Naive thymus-derived CD4-positive, alpha-beta T cell (primary cell): ENCODE data around the gene CCND3. TPM values are rescaled to one million over a fixed set of nuclear protein-coding genes. Genes with fewer than 3 reads are reported as not detected.
A peak's percentile ranks its signal among the peaks of the same experiment; 100 is the strongest.

Source experiments
- ATAC-seq: fragments of 150-1000 bp; cut with Tn5 transposase; 2 replicates; pipeline ENCODE4 v1.10.0; 2021; ENCODE audit warnings: mild to moderate bottlenecking, moderate library complexity
- CTCF ChIA-PET: fragments of 350-600 bp; sonication (Branson Sonifier 250); formaldehyde crosslinking; loops from one replicate; lab custom pipeline; 2021; ENCODE audit warnings: antibody characterized with exemption; lab: Charles Lee
- POLR2A ChIA-PET: fragments of 350-600 bp; sonication (Branson Sonifier 250); formaldehyde crosslinking; loops from one replicate; lab custom pipeline; 2021; ENCODE audit warnings: antibody characterized with exemption, inconsistent platforms; lab: Charles Lee
- DNase-seq, 9 donors: peaks; one replicate each; pipeline versions ENCODE4 v3.0.0 to v3.0.0-alpha.2; 2020 to 2022; ENCODE audit warnings: mixed read lengths in 1 of 9
- H3K27ac ChIP-seq: one replicate; pipeline ENCODE4 v1.7.0; 2013; ENCODE audit warnings: mild to moderate bottlenecking, low read depth, low read length, moderate library complexity
- H3K27me3 ChIP-seq, 2 donors: one replicate each; pipeline ENCODE4 v1.7.0; 2013; ENCODE audit warnings: low read length in 2 of 2, mild to moderate bottlenecking in 2 of 2, moderate library complexity in 2 of 2; ENCODE audit not compliant: control insufficient read depth in 2 of 2, insufficient read depth in 2 of 2
- H3K36me3 ChIP-seq, 3 experiments: 1 replicate in 2 of 3; 2 replicates in 1 of 3; pipeline ENCODE4 v1.7.0; 2013; ENCODE audit warnings: low read length in 3 of 3, mild to moderate bottlenecking in 3 of 3, moderate library complexity in 1 of 3; ENCODE audit not compliant: insufficient read depth in 3 of 3, control insufficient read depth in 2 of 3
- H3K4me1 ChIP-seq, 2 donors: one replicate each; pipeline ENCODE4 v1.7.0; 2013; ENCODE audit warnings: low read length in 2 of 2, mild to moderate bottlenecking in 2 of 2, moderate library complexity in 1 of 2; ENCODE audit not compliant: control insufficient read depth in 2 of 2, insufficient read depth in 2 of 2
- H3K4me3 ChIP-seq: 2 replicates; pipeline ENCODE4 v1.7.0; 2013; ENCODE audit warnings: mild to moderate bottlenecking, low read length
- H3K9me3 ChIP-seq, 3 experiments: 1 replicate in 2 of 3; 2 replicates in 1 of 3; pipeline ENCODE4 v1.7.0; 2013; ENCODE audit warnings: low read length in 3 of 3; ENCODE audit not compliant: control insufficient read depth in 2 of 3
- H3K27ac Mint-ChIP-seq, 9 donors: one replicate each; pipeline ENCODE4 v1.8.0; 2020 to 2022; ENCODE audit warnings: mixed read lengths in 9 of 9, mild to moderate bottlenecking in 8 of 9, moderate library complexity in 5 of 9, inconsistent platforms in 2 of 9
- H3K27me3 Mint-ChIP-seq, 5 donors: one replicate each; pipeline ENCODE4 v1.8.0; 2021 to 2022; ENCODE audit warnings: mixed read lengths in 5 of 5, mild to moderate bottlenecking in 1 of 5
- H3K36me3 Mint-ChIP-seq, 5 donors: one replicate each; pipeline ENCODE4 v1.8.0; 2020 to 2022; ENCODE audit warnings: mixed read lengths in 5 of 5, mild to moderate bottlenecking in 3 of 5, inconsistent platforms in 1 of 5
- H3K4me1 Mint-ChIP-seq, 7 donors: one replicate each; pipeline ENCODE4 v1.8.0; 2020 to 2022; ENCODE audit warnings: mixed read lengths in 7 of 7, mild to moderate bottlenecking in 3 of 7, inconsistent platforms in 1 of 7
- H3K4me3 Mint-ChIP-seq, 10 donors: one replicate each; pipeline ENCODE4 v1.8.0; 2020 to 2022; ENCODE audit warnings: mild to moderate bottlenecking in 10 of 10, mixed read lengths in 10 of 10, moderate library complexity in 6 of 10, inconsistent platforms in 2 of 10
- H3K9me3 Mint-ChIP-seq, 11 donors: one replicate each; pipeline ENCODE4 v1.8.0; 2020 to 2022; ENCODE audit warnings: mixed read lengths in 11 of 11, mild to moderate bottlenecking in 4 of 11, inconsistent platforms in 1 of 11, moderate library complexity in 1 of 11
- intact Hi-C, 2 donors: fragments of 100-400 bp; cut with micrococcal nuclease; formaldehyde crosslinking; loops; one replicate each; pipeline ENCODE4 v1.15.1; 2023
- polyA plus RNA-seq, 2 donors: library from polyadenylated mRNA; unstranded; fragments of 300-500 nt; fragmentation: Illumina TruSeq; gene quantifications; one replicate each; pipeline ENCODE4 v1.2.3, GENCODE V29; 2021
- total RNA-seq, 6 experiments: library from RNA in 5 of 6; stranded (reverse) in 5 of 6; gene quantifications; 1 replicate in 5 of 6; 2 replicates in 1 of 6; pipeline ENCODE4 v1.2.3 and lab custom pipeline; 2021 to 2026

Gene CCND3
- total and polyA plus RNA-seq, 7 experiments from 2014 or later, result 285 to 764 (median 343) TPM

DNA sequence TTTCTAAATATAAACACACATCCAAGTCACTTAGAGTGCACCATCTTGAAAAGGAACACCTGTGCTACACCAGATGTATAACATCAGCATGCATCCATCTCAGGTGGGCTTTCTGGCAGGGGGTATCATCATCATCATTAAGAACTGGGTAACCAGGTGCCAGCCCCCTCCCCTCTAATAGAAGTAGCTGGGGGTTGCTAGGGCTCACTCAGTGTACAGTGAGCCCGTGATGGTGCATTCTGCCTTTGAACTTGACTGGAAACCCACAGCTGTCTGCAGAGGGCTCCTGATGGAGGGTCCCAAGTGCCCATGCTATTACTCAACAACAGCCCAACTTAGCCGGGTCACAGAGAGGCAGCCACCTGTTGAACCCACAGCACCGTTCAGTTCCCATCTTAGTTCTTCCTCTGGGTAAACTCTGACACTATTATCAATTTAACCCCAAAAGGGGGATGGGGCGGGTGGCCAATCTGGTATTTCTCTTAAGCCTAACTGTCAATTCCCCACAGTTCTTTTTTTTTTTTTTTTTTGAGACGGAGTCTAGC is 32.7 kb upstream of the CCND3 start:
- POLR2A ChIA-PET, result no interaction called here
- Histone ChIP-seq H3K4me3 (no peak overlapping the region), H3K27ac (no peak overlapping the region), H3K36me3 (peaks cover 0 to 16% (median 0%) of the 10 kb centered on the region in 3 experiments), H3K9me3 (no peaks in the 10 kb centered on the region), H3K4me1 (peaks cover 21 to 58% of the 10 kb centered on the region in 2 donors), H3K27me3 (no peaks in the 10 kb centered on the region)
- ATAC-seq (no peak), DNase-seq (no peak)
- Mint-ChIP-seq H3K27me3 (no peaks in the 10 kb centered on the region), H3K27ac (peak overlapping the region in 5 of 9 donors; percentile 43 to 88 (median 55)), H3K4me1 (peaks cover 48 to 90% (median 69%) of the 10 kb centered on the region in 7 donors), H3K4me3 (peak overlapping the region in 3 of 10 donors; percentile 39 to 63 (median 40)), H3K9me3 (peaks cover 0 to 3% (median 0%) of the 10 kb centered on the region in 11 donors), H3K36me3 (peaks cover 0 to 40% (median 13%) of the 10 kb centered on the region in 5 donors)
- CTCF ChIA-PET, result interaction anchor here (0.7 kb wide), 1 partner anchor 71 kb away, joined by 3 read pairs; no protein-coding TSS in a partner anchor
- intact Hi-C loops, result loop anchor here in 1 of 2 donors (5.0 kb wide), 1 partner anchor 37 kb away; no protein-coding TSS in a partner anchor

GRCh38 chr6:41972826-41973225 is 31.2 kb upstream of the CCND3 start:
- Mint-ChIP-seq H3K36me3 (peaks cover 0 to 37% (median 13%) of the 10 kb centered on the region in 5 donors), H3K4me3 (peak overlapping the region in 5 of 10 donors; percentile 14 to 54 (median 38)), H3K27me3 (no peaks in the 10 kb centered on the region), H3K27ac (peak overlapping the region in 8 of 9 donors; percentile 38 to 88 (median 74)), H3K9me3 (peaks cover 0 to 3% (median 0%) of the 10 kb centered on the region in 11 donors), H3K4me1 (peaks cover 46 to 98% (median 70%) of the 10 kb centered on the region in 7 donors)
- no peaks in the 10 kb centered on the region for H3K9me3 ChIP-seq
- H3K4me1 ChIP-seq, result peaks cover 25 to 51% of the 10 kb centered on the region in 2 donors
- peaks cover 0 to 16% (median 0%) of the 10 kb centered on the region in 3 experiments for H3K36me3 ChIP-seq
- no peak for ATAC-seq
- H3K27me3 ChIP-seq, result no peaks in the 10 kb centered on the region
- ChIA-PET CTCF (no interaction called here), POLR2A (interaction anchor here (1.1 kb wide), 1 partner anchor 15 kb away, joined by 3 read pairs; no protein-coding TSS in a partner anchor)
- intact Hi-C loops, result loop anchor here in 1 of 2 donors (5.0 kb wide), 1 partner anchor 36 kb away; no protein-coding TSS in a partner anchor
- no peak for DNase-seq
- H3K27ac ChIP-seq, result no peak overlapping the region
- no peak overlapping the region for H3K4me3 ChIP-seq

- Mint-ChIP-seq H3K4me1 (peaks cover 35 to 98% (median 77%) of the 10 kb centered on the region in 7 donors), H3K27me3 (no peaks in the 10 kb centered on the region), H3K4me3 (peak overlapping the region; percentile 38 to 81 (median 61)), H3K36me3 (peaks cover 0 to 36% (median 6%) of the 10 kb centered on the region in 5 donors), H3K27ac (peak overlapping the region; percentile 61 to 94 (median 76)), H3K9me3 (peaks cover 0 to 3% (median 0%) of the 10 kb centered on the region in 11 donors)
- peaks cover 0 to 19% (median 4%) of the 10 kb centered on the region in 3 experiments for H3K36me3 ChIP-seq
- CTCF ChIA-PET, result no interaction called here
- H3K4me3 ChIP-seq, result no peak overlapping the region
- H3K27me3 ChIP-seq, result no peaks in the 10 kb centered on the region
- DNase-seq (peak in 1 of 9 donors; percentile 44), ATAC-seq (peak; percentile 93)
- H3K9me3 ChIP-seq, result no peaks in the 10 kb centered on the region
- H3K4me1 ChIP-seq, result peaks cover 11 to 53% of the 10 kb centered on the region in 2 donors
- H3K27ac ChIP-seq, result peak overlapping the region; percentile 38
- intact Hi-C loops, result loop anchor here in 1 of 2 donors (5.0 kb wide), 1 partner anchor 33 kb away; no protein-coding TSS in a partner anchor
- POLR2A ChIA-PET, result interaction anchor here (0.6 to 1.3 kb wide), 2 partner anchors 17 to 75 kb away, joined by 3 read pairs; no protein-coding TSS in a partner anchor
Observed at GRCh38 chr6:41970436-41970846, 28.8 kb upstream of the CCND3 start.

DNA sequence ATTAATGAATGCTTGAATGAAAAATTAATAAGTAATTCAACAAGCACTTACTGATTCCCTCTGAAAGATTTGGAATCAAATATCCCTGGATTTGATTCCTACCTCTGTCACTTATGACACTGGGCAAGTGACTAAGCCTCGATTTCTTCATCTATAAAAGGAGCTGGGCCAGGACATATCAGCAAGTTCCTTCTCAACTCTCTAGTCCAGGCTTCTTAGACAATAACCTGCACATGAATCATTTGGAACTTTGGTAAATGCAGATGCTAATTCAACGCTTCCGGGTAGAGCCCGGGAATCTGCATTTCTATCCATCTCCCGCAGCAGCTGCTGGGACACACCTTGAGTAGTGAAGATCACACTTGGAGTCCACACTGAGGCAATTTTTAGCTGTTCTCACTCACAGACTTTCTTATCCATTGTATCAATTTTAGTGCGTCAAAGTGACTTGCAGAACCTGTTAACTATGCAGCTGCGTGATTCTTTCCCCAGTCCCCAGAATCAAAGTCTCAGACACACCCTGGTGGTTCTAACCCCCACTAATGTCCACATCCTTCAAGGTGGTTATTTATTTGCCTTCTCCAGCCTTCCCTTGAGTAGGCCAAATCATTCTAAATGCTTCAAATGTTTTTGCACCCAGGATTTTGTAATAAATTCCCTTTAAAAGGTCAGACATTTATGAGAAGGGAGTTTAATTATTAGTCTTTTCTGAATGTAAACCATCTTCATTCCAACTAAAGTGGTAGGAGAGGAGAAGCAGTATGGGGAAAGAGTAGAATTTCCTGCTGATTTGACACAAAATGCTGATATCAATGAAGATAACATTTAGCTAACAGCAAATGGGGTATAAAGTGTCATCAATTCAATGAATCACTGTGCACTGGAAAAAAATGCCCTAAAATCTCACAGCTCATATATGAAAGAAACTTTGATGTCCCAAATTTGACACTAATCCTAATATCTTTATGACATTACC is 26.0 kb upstream of the CCND3 start:
- DNase-seq (peak in 1 of 9 donors; percentile 15), ATAC-seq (peak; percentile 33)
- Histone ChIP-seq H3K27ac (peak overlapping the region; percentile 56), H3K4me3 (no peak overlapping the region), H3K36me3 (peaks cover 0 to 38% (median 4%) of the 10 kb centered on the region in 3 experiments), H3K27me3 (no peaks in the 10 kb centered on the region), H3K4me1 (peaks cover 20 to 50% of the 10 kb centered on the region in 2 donors), H3K9me3 (no peaks in the 10 kb centered on the region)
- POLR2A ChIA-PET, result interaction anchor here (1.3 kb wide), 1 partner anchor 12 kb away, joined by 3 read pairs; no protein-coding TSS in a partner anchor
- Mint-ChIP-seq H3K9me3 (peaks cover 0 to 3% (median 0%) of the 10 kb centered on the region in 11 donors), H3K4me3 (peak overlapping the region in 5 of 10 donors; percentile 4 to 49 (median 27)), H3K36me3 (peaks cover 4 to 35% (median 7%) of the 10 kb centered on the region in 5 donors), H3K27me3 (no peaks in the 10 kb centered on the region), H3K27ac (peak overlapping the region in 8 of 9 donors; percentile 20 to 79 (median 56)), H3K4me1 (peaks cover 57 to 97% (median 78%) of the 10 kb centered on the region in 7 donors)
- intact Hi-C loops, result no loop called here
- CTCF ChIA-PET, result interaction anchor here (0.9 kb wide), 1 partner anchor 181 kb away, joined by 4 read pairs; no protein-coding TSS in a partner anchor

DNA sequence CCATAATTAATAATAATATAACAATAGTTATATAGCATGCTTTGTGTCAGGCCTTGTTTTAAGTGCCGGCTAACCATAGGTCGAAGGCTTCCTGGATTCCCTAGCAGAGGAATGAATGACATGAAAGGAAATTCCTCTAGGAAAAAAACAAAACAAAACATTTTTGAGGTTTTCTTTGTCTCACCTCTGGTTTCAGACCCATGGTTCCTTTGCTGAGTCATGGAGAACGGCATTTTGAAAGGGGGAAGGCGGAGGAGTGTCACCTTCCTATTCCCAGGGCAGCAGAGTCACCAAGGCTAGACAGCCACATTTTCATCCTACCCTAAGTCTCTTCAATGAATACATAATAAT is 25.3 kb upstream of the CCND3 start:
- Histone ChIP-seq H3K27me3 (no peaks in the 10 kb centered on the region), H3K9me3 (no peaks in the 10 kb centered on the region), H3K36me3 (peaks cover 0 to 38% (median 4%) of the 10 kb centered on the region in 3 experiments), H3K4me3 (no peak overlapping the region), H3K4me1 (peaks cover 20 to 50% of the 10 kb centered on the region in 2 donors), H3K27ac (peak overlapping the region; percentile 56)
- DNase-seq (no peak), ATAC-seq (no peak)
- Mint-ChIP-seq H3K4me1 (peaks cover 54 to 97% (median 73%) of the 10 kb centered on the region in 7 donors), H3K36me3 (peaks cover 4 to 30% (median 7%) of the 10 kb centered on the region in 5 donors), H3K9me3 (peaks cover 0 to 3% (median 0%) of the 10 kb centered on the region in 11 donors), H3K27me3 (no peaks in the 10 kb centered on the region), H3K27ac (peak overlapping the region in 6 of 9 donors; percentile 26 to 79 (median 60)), H3K4me3 (peak overlapping the region in 2 of 10 donors; percentile 16 to 37)
- intact Hi-C loops, result no loop called here
- ChIA-PET CTCF (no interaction called here), POLR2A (interaction anchor here (1.6 kb wide), 1 partner anchor 29 kb away, joined by 3 read pairs; no protein-coding TSS in a partner anchor)
